Uterus (tissue), 4 donors: ENCODE data around the gene JMJD8. TPM values are rescaled to one million over a fixed set of nuclear protein-coding genes. Genes with fewer than 3 reads are reported as not detected.

Experiments used
- DNase-seq, 2 donors: peaks; one replicate each; pipeline ENCODE4 v3.0.0-alpha.2; 2019 to 2020
- H3K27ac ChIP-seq, 2 donors: fragments of 200-600 bp; sonication (generic); 1 replicate in 1 of 2; 2 replicates in 1 of 2; pipeline ENCODE4 v1.5.1; 2016 to 2018
- H3K27me3 ChIP-seq, 2 donors: fragments of 200-600 bp; sonication (generic); one replicate each; pipeline ENCODE4 v1.5.1; 2018 to 2019; ENCODE audit warnings: control low read depth in 1 of 2
- H3K36me3 ChIP-seq, 2 donors: fragments of 200-600 bp; sonication (generic); one replicate each; pipeline ENCODE4 v1.5.1; 2019; ENCODE audit warnings: control low read depth in 1 of 2
- H3K4me1 ChIP-seq, 2 donors: fragments of 200-600 bp; sonication (generic); one replicate each; pipeline ENCODE4 v1.5.1; 2018 to 2019; ENCODE audit warnings: control low read depth in 1 of 2
- H3K4me3 ChIP-seq, 2 donors: fragments of 200-600 bp; sonication (generic); 1 replicate in 1 of 2; 2 replicates in 1 of 2; pipeline ENCODE4 v1.5.1; 2018 to 2019; ENCODE audit warnings: mild to moderate bottlenecking in 1 of 2
- H3K9me3 ChIP-seq, 2 donors: fragments of 200-600 bp; sonication (generic); one replicate each; pipeline ENCODE4 v1.5.1; 2019; ENCODE audit warnings: control low read depth in 1 of 2
- POLR2A ChIP-seq, 2 donors: fragments of 450-650 bp; IDR thresholded peaks; one replicate each; pipeline ENCODE4 v1.6.1; 2016; ENCODE audit warnings: antibody characterized with exemption in 2 of 2, mild to moderate bottlenecking in 1 of 2, moderate library complexity in 1 of 2
- intact Hi-C: fragments of 100-400 bp; cut with DNase I; formaldehyde crosslinking; loops from one replicate; pipeline ENCODE4 v1.15.1; 2023; ENCODE audit warnings: low total_unique reads
- total RNA-seq, 4 donors: library from RNA; depleted of rRNA in 3 of 4; stranded (reverse); fragments of >200 nt in 3 of 4; gene quantifications; one replicate each; pipeline versions ENCODE4 v1.1.0 to v1.2.4, GENCODE V29; 2014 to 2023
- TF ChIP-seq, protein P1 (sequence below), 4 experiments: fragments of 200-600 bp in 2 of 4; fragments of 450-650 bp in 2 of 4; sonication (generic) in 2 of 4; IDR thresholded peaks; one replicate each; pipeline ENCODE4 v1.5.1; 2016 to 2019; ENCODE audit warnings: antibody characterized with exemption in 4 of 4, mild to moderate bottlenecking in 2 of 4, moderate library complexity in 1 of 4
- donor health status: DM: yes; HTN: yes; CAD: no.

Gene JMJD8
- total RNA-seq, 4 donors from 2014 or later: 45.6 to 111 (median 57.4) TPM

DNA sequence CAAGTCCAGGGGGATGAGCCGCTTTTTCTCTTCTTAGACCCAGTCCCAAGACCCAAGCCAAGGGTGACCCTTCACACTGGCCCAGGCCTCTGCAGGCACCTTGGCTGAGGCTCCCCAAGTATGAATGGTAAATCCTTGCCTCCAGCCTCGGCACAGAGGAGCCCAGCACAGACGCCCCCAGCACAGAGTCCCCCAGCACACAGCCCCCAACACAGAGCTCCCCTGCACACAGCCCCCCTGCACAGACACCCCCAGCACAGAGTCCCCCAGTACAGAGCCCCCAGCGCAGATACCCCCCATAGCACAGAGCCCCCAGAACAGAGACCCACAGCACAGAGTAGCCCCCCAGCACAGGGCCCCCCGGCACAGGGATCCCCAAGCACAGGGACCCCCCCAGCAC is 43.5 kb downstream of the JMJD8 start:
- DNase-seq: no peak
- Histone ChIP-seq H3K27me3 (no peaks in the 10 kb centered on the region), H3K27ac (peak overlapping the region; percentile 48 to 84), H3K9me3 (no peaks in the 10 kb centered on the region), H3K4me3 (no peak overlapping the region), H3K4me1 (peaks cover 0 to 6% of the 10 kb centered on the region in 2 donors), H3K36me3 (no peaks in the 10 kb centered on the region)
- TF ChIP-seq POLR2A (IDR thresholded peaks at IDR 0.05): no peak
- intact Hi-C loops: no loop called here

DNA sequence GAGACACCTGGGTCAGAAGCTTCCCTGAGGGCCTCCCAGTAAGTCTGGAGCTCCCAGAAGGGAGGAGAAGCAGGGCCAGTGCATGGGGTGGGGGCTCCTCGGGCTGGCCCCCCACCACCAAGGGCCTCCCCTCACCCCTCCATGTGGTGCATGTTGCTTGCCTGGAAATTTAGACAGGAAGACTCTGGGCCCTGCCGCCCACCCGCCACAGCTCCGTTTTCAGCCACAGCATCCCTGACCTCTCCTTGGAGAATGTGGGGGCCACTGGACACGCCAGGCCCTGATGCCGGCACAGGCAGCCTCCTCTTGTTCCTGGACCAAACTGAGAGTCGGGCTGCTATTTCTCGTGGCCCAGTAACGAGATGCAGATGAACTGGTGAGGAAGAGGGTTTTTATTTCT is 45.3 kb downstream of the JMJD8 start:
- Histone ChIP-seq H3K27me3 (no peaks in the 10 kb centered on the region), H3K27ac (no peak overlapping the region), H3K9me3 (no peaks in the 10 kb centered on the region), H3K36me3 (no peaks in the 10 kb centered on the region), H3K4me3 (no peak overlapping the region), H3K4me1 (peaks cover 0 to 6% of the 10 kb centered on the region in 2 donors)
- intact Hi-C loops: no loop called here
- TF ChIP-seq, protein P1, sequence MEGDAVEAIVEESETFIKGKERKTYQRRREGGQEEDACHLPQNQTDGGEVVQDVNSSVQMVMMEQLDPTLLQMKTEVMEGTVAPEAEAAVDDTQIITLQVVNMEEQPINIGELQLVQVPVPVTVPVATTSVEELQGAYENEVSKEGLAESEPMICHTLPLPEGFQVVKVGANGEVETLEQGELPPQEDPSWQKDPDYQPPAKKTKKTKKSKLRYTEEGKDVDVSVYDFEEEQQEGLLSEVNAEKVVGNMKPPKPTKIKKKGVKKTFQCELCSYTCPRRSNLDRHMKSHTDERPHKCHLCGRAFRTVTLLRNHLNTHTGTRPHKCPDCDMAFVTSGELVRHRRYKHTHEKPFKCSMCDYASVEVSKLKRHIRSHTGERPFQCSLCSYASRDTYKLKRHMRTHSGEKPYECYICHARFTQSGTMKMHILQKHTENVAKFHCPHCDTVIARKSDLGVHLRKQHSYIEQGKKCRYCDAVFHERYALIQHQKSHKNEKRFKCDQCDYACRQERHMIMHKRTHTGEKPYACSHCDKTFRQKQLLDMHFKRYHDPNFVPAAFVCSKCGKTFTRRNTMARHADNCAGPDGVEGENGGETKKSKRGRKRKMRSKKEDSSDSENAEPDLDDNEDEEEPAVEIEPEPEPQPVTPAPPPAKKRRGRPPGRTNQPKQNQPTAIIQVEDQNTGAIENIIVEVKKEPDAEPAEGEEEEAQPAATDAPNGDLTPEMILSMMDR (IDR thresholded peaks at IDR 0.05): no peak
- TF ChIP-seq POLR2A (IDR thresholded peaks at IDR 0.05): no peak
- DNase-seq: no peak

DNA sequence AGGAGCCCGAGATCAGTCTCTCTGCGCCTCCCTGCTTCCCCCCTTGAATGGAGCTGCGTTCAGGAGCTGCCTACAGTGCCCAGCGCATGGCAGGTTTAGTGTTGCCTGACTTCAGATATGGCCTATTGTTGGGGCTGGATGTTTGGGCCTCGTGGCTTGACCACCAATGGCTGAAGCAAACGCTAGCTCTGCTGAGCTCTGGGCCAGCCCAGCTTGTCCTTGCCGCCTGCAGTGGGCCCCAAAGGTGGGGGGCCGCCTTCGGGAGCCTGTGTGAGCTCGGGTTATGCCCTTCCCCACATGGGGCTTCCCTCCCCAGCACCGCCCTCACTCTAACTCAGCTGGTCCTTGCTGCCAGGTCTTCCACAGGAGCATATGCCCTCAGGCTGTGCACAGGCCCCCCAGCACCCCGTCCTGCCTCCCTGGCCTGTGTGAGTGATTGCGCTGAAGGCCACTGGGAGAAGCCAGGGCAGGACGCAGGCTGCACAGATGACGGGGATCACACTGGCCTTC is 46.0 kb downstream of the JMJD8 start:
- Histone ChIP-seq H3K9me3 (no peaks in the 10 kb centered on the region), H3K4me1 (peaks cover 0 to 6% of the 10 kb centered on the region in 2 donors), H3K4me3 (no peak overlapping the region), H3K27me3 (no peaks in the 10 kb centered on the region), H3K36me3 (no peaks in the 10 kb centered on the region), H3K27ac (no peak overlapping the region)
- TF ChIP-seq, protein P1 (IDR thresholded peaks at IDR 0.05): no peak
- no peak for TF ChIP-seq POLR2A (IDR thresholded peaks at IDR 0.05)
- intact Hi-C loops: no loop called here
- DNase-seq: no peak

DNA sequence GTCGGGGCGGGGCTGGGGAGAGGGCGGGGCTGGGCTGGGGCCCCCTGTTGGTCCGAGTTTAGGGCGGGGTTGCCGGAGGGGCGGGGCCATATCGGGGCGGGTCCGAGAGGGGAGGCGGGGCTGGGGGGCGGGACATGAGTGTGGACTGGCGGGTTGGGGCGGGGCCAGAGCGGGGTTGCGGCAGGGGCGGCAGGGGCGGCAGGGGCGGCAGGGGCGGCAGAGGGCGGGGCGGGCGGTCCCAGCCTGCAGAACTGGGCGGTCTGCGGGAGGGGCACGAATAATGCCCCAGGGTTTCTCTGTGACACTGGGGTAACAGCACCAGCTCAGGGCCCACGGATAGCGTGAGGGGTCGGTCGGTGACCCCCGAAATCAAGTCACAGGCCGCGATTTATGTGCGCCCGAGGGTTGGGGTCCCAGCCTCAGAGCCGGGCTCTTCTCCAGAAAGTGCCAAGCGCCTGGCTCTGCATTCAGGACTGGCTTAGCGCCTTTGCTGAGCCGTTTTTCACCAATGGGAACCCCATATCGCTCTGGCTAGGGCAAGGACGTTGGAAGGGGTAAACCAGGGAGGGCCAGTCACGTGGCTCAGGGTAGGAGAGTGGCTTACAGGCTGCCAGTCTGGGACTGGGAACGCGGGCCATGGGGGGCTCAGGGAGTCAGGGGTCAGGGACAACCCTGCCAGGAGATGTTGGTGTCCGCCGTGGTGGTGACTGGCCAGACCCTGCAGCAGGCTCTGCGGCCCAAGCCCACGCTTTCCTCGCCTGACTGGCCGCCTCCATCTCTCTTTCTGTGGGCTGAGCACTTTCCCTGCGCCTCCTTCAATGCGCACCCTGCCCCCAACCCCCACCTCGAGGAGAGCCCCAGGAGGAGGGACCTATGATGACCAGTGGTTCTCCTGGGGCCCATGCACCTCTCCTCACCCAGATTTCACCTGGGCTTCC is 46.8 kb downstream of the JMJD8 start:
- Histone ChIP-seq H3K4me3 (peak overlapping the region; percentile 72 to 85), H3K36me3 (no peaks in the 10 kb centered on the region), H3K27ac (peak overlapping the region; percentile 98 to 99), H3K4me1 (peaks cover 0 to 6% of the 10 kb centered on the region in 2 donors), H3K27me3 (no peaks in the 10 kb centered on the region), H3K9me3 (no peaks in the 10 kb centered on the region)
- TF ChIP-seq POLR2A (IDR thresholded peaks at IDR 0.05): no peak
- TF ChIP-seq, protein P1 (IDR thresholded peaks at IDR 0.05): no peak
- intact Hi-C loops: no loop called here
- DNase-seq: peak; percentile 88 to 93

DNA sequence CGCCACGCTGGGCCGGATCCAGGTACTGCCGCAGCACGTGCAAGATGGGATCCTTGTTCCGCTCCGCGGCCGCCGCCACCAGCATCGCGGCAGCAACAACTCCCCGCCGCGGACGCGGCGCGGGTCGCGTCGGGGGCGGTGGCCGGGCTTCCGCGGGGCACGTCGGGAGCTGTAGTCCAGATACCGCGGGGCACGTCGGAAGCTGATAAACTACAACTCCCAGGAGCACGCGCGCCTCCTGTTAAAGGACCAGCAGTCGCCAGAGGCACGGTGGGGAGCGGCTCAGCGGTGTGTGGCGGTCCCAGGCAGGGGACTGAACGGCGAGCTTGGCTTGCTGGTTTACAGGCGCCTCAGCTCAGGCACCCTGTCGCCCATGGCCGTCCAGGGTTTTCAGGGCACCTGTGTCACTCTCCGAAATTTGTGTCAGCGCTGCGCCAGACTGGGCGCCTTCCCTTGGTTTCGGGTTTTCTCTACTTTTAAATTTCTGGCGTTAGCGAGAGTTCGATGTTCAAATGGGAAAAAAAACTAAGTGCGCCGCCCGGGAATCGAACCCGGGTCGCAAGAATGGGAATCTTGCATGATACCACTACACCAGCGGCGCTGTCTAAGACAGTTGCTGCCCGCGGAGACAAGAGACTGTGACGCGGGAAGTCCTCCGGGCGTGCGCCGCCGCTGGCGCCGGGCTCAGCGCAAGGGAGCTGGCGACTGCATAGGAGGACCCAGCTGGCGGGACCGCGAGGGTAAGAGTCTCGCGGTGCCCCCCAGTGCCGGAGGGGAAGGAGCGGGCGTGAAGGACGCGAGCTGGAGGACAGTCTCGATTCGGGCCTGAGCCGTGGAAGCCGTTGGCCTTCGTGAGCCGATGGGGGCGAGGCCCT is 47.7 kb downstream of the JMJD8 start, which contains the start of gene METTL26:
Gene METTL26 (minus strand): TSS at position 100 of the 875 bp plus-strand sequence. CDS start 15 bp downstream, at position 85.
- peak within 1 kb of the TSS; percentile 98 to 99 for H3K27ac ChIP-seq
- intact Hi-C loops: no loop called here
- H3K27me3 ChIP-seq: no peaks in the 10 kb centered on the region
- no peaks in the 10 kb centered on the region for H3K9me3 ChIP-seq
- TF ChIP-seq, protein P1 (IDR thresholded peaks at IDR 0.05): no peak
- peak; percentile 53 to 72 for TF ChIP-seq POLR2A (IDR thresholded peaks at IDR 0.05)
- H3K4me1 ChIP-seq: peaks cover 0 to 6% of the 10 kb centered on the region in 2 donors
- H3K36me3 ChIP-seq: no peaks in the 10 kb centered on the region
- H3K4me3 ChIP-seq: peak within 1 kb of the TSS; percentile 72 to 85
- DNase-seq: peak; percentile 95 to 96
